NCI-H128 (cell line): ENCODE data around the gene LDLRAD4.
"Not testable (repeated sequence)": the region's sequence is repeated elsewhere in the genome, so short reads cannot be mapped to it uniquely, and the experiment has no call there.

ENCODE experiments used
- DNase-seq: peaks from one replicate; lab custom pipeline; 2025; ENCODE audit not compliant: unreplicated experiment; lab: John Stamatoyannopoulos, UW

Gene LDLRAD4

DNA sequence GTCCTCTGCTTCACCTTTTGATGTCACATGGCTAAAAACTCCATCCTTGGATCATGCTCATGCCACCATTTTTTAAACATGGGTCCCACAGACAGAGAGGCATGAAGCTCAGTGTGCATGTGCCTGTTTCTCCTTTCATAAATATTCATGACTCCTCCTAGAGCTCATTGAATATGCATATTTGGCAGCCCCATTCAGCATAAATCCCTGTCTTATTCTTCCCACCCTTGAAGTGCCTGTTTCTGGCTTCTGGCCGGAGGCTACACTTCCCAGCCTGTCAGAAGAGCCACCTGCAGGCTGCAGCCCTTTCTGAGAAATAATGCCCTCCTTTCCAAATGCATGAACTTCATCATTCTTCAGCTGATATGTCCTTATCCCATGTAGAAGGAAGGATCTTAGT, 109.7 kb downstream of the LDLRAD4 start:
- no peak for DNase-seq

DNA sequence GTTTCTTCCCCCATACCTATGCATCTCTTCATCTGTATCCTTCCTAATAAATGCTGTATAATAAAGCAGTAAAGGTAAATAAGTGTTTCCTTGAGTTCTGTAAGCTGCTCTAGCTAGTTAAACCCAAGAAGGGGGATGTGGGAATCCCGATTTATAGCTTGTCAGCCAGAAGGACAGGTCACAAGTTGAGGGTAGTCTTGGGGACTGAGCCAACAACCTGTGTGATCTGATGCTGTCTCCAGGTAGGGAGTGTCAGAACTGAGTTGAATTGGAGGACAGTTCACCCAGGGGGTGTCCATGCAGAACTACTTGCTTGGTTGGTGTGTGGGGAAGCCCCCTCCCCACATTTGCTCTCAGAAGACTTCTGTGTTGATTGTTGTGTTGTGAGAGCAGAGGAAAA, 112.4 kb downstream of the LDLRAD4 start:
- no peak for DNase-seq

DNA sequence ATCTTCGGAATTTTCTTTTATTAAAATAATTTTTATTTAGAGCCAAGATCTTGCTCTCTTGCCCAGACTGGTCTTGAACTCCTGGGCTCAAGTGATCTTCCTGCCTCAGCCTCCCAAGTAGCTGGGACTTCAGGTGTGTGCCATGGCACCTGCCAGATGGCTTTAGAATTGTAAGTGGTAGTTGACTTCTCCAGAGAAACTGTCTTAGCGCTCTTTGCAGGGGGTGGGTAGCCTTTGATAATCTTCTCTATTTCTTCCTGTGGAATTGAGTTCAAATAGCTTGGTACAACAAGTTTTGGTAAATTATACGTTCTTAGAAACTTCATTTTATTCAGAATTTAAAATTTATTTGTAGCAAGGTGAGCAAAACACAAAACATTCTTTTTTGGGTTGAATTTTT, 113.3 kb downstream of the LDLRAD4 start:
- no peak for DNase-seq

DNA sequence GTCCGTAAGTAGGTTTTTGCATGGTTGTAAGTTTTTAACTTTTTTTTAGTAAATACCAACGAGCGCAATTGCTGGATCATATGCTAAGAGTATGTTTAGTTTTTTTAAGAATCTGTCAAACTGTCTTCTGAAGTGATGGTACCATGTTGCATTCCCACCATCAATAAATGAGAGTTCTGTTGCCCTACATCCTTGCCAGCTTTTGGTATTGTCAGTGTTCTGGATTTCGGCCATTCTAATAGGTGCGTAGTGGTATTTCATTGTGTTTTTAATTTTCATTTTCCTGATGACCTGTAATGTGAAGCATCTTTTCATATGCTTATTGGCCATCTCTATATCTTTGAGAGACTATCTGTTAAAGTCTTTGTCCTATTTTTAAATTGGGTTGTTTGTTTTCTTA, 114.3 kb downstream of the LDLRAD4 start:
- DNase-seq, result no peak

DNA sequence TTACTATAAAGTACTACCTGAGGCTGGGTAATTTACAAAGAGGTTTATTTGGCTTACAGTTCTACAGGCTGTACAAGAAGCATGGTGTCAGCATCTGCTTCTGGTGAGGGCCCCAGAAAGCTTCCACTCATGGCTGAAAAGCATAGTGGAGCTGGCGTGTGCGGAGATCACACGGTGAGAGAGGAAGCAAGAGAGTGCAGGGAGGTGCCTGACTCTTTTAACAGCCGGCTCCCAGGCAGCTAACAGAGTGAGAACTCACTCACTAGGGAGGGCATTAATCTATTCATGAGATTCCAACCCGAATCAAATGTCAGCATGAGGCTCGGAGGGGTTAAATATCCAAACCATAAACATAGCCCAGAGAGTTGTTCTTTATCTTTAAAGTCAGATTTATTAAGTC, 117.3 kb downstream of the LDLRAD4 start:
- DNase-seq, result no peak

DNA sequence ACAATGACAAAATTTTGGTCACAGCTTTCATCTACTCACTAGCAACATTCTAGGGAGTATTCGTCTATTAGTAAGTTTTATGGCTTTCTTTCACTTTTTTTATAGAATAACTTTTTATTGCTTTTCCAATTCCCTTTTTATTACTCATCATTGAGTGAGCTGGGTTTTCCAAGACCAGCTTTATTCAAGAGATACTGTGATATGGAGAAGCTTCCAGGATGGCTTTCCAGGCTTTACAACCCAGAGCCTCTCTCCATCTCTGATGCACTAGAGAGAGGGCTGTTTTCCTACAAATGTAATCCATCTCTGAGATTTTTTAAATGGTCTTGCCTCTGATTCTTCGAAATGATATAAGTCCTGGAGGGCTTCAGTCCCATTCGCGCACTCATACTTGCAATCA, 118.3 kb downstream of the LDLRAD4 start:
- DNase-seq, result no peak

DNA sequence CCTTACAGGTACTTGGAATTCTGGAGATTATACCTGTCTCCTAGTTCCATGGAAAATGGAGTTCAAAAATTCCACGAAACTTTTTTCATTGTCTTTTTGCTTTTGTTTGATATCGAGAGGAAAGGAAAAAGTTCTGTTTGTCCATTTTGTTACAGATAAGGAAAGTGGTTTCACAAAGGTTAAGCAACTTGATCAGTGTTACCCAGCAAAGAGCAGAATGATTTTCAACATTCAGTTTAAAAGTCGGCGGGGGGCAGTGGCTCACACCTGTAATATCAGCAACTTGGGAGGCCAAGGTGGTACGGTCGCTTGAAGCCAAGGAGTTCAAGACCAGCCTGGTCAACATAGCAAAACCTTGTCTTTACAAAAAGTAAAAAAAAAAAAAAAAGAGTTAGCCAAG, 118.8 kb downstream of the LDLRAD4 start:
- DNase-seq, result no peak

DNA sequence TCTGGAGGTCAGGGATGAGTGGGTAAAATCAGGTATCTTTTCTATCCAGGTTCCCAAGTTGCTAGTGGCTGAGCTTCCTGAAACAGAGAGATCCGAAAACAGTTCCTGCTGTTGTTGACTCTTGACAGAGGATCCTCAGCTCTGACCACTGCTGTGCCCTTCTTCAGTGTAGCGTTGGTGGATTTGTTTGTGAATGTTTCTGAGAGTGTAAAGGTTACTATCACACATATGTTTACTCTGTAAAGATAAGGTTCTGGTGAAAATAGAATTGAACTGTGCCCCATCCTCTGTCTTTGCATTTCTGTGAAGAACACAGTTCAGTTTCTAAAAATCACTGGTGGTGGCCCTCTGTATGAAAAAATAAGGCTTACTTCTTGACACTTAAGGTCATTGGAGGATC, 119.8 kb downstream of the LDLRAD4 start:
- no peak for DNase-seq

DNA sequence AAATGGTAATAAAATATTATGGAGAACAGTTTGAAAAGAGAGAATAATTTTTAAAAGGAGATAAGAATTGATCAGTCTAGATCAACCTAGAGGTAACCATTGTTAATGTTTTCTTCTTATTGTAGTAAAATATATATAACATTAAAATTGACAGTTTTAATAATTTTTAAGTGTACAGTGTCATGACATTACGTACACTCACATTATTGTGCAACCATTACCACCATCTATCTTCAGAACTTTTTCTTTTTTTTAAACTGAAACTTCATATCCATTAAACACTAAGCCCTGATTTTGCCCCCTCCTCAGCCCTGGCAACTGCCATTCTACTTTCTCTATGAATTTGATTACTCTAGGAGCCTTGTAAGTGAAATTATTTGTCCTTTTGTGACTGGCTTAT, 121.1 kb downstream of the LDLRAD4 start:
- DNase-seq, result no peak

DNA sequence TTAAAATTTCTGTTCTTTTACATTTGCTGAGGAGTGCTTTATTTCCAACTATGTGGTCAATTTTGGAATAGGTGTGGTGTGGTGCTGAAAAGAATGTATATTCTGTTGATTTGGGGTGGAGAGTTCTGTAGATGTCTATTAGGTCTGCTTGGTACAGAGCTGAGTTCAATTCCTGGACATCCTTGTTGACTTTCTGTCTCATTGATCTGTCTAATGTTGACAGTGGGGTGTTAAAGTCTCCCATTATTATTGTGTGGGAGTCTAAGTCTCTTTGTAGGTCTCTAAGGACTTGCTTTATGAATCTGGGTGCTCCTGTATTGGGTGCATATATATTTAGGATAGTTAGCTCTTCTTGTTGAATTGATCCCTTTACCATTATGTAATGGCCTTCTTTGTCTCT, 127.9 kb downstream of the LDLRAD4 start:
- DNase-seq, result not testable (repeated sequence)

DNA sequence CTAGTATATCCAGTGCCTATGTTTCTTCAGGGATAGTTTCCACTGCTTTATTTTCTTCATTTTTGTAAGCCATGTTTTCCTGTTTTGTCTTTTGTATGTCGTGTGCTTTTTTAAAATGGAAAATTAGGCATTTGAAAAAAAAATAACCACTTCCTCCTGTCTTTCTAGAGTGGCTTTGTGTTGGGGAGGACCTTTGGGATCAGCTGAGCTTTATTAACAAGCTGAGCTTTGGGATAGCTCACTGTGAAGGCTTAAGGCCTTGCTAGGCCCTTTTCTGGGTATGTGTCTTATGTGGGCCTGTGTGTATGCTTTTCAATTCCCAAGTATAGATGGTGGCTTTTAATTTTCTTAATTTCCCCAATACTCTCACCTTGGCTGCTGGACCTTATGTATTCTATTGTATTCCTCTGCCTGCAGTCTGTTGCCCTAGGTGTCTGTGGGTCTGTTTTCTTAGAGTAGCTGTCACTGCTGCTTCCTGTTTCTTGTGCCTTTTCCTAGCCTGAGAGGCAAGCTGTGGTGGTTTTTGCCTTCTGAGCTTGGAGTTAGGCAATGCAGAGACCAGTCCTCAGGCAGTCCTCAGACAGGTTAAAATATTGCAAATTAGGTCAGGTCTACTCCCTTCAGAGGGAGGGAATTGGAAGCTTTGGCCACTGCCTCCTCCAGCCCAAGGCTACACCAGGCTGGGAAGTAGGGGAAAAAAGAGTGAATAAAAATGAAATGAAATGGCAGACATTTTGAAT, 134.7 kb downstream of the LDLRAD4 start:
- DNase-seq, result no peak

DNA sequence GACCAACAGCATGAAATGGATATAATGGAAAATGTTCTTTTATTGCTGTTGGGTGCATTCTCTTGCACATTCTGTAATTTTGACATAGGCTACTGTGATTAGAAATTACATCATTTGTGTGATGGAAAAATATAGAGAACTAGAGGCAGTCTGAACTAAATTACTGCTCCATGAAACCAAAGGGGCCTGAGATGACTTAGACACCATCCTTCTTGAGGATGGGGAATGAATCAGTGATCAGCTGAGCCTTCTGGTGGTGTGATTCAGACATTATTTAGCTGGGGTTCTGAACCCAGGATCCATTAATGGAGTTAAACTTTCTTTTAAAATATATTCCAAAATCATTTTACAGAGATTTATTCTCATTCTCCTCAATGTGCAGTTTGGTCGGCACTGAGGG, 135.8 kb downstream of the LDLRAD4 start:
- DNase-seq, result no peak

DNA sequence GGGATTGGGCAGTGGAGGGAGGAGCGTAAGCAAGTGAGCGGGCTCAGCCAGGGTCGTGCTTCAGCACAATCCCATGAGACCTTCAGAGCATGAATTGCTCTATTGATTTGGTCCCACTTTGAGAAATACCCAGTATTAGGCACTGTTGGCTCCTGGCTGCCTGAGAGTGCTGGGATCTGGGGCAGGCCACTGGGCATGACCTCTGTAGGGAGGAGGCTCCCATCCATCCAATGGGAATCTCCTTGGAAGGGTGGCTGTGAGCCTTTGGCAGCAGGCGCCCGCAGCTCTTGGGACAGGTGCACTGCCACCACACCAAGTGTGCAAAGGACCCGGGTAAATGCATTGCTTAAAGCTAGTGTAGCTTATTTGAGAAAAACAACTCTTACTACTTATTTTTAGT, 137.5 kb downstream of the LDLRAD4 start:
- no peak for DNase-seq

DNA sequence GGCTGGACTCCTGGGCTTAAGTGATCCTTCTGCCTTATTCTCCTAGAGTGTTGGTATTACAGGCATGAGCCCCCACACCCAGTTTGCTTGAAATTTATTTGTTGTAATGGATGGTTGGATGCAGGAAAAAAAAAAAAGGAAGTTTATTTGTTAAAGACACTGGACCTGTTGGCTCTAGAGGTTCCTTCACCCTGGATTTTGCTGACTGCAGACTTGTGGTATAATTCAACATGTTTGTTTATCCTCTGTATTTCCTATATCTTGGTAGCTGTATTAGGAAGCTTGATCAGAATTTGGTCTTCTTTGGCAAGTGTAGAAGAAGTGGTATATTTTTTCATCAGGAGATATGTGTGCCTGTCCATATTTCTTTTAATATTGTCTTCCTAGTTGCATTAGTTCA, 138.7 kb downstream of the LDLRAD4 start:
- no peak for DNase-seq

DNA sequence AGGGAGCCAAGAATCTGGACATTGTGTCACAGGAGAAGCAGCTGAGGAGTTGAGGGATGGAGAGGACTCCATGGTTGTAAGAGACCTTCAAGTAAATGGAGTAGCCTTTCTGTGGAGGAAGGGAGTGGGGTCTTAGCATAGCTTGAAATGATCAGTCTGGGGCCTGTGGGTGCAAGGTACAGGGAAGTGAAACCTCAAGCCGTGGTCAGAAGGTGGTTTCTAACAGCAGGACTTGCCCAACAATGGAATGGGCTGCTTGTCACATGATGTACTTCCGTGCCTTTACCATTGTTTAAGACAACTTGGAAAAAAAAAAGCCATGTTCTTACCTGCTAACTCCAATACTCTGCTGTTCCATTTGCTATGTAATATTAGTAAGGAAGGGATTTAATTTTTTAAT, 140.7 kb downstream of the LDLRAD4 start:
- DNase-seq, result no peak

DNA sequence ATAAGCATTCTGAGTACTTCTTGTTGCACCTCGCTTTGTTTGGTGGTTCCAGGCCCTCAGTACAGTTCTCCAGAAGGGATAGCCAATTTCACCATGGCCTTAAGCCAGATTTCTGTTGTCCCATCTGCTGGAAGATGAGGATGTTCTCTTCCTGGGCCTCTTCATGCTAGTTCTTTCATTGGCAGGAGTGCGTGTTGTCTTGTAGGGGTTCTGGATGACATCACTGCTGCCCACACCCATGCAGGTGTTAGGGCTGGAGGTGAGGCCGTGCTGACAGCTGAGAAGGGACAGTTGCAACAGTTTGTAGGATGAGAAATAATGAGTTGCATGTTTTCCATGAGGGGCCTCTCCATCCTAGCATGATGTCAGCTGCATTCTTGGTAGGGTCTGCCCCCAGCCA, 142.9 kb downstream of the LDLRAD4 start:
- DNase-seq, result no peak

DNA sequence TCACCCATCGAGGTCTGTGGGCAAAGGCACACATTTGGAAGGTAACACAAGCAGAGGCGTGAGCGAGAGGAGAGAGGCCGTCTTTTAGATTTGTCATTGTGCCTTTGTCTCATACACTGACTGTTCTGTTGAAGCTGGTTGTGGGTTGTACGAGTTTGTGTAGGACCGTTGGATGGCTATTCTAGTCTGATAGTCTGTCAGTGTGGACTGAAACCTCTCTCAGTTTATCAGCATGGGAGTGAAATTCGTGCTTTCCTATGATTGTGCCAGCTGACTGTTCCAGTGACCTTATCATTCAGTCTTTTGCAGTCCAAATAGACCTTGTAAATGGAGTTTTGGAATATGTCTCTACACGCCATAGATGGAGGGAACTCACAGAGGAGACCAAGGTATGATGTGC, 143.5 kb downstream of the LDLRAD4 start:
- DNase-seq, result no peak

DNA sequence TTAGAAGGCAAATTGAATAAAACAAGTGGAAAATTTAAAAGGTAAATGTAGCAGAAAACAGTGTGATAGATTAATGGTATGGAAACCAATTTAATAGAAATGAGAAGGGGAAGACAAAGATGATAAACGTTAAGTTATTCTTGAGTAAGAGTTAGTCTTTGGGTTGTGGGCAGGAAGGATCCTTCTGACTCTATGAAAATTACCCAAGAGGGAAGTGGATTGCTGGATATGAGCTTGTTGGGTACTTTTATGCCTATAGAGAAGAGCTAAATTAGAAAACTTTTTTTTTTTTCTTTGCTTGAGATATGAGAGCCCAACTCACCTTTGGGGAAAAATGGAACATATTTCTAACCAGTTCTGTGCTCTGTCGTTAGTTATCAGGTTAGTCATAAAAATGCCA, 144.0 kb downstream of the LDLRAD4 start:
- DNase-seq, result no peak

DNA sequence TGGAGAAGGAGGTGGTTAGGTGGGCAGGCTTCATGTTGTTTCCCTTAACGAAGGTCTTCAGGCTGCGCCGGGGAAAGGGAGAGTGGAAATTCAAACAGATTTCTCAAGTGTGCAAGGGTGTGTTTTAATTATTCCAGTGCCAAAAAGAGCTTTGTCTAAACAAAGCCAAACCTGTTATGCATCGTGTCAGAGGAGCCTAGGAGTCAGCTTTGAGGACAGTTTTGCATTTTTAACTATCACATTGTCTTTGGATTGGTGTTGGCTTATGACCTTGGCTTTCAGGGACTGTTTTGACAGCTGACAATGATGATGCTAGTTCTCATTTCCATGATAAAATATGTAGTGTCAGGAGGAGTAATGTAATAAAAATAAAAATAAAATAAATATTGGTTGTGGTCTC, 144.8 kb downstream of the LDLRAD4 start:
- no peak for DNase-seq

DNA sequence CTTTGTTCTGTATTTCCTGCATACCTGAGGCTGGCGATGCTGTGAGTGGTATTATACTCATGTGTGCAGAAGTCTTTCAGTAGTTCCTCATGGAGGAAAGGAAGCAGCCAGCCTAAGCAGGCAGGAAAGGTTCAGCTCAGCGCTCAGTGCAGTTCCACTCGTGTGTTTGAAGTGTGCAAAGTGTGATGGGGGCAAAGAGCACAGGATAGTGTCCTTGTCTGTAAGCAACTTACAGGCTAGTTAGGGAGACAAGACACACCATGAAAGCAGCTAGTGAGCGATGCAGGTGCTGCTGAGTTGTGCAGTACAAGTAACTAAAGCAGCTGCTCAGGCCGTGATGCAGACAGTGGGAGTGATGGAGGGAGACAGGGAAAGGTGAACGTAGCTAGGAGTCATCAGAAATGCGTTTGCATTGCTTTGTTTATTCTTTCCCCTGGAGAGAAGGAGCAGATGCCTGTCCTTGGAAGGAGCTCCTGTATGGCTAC, 146.2 kb downstream of the LDLRAD4 start:
- DNase-seq, result no peak

DNA sequence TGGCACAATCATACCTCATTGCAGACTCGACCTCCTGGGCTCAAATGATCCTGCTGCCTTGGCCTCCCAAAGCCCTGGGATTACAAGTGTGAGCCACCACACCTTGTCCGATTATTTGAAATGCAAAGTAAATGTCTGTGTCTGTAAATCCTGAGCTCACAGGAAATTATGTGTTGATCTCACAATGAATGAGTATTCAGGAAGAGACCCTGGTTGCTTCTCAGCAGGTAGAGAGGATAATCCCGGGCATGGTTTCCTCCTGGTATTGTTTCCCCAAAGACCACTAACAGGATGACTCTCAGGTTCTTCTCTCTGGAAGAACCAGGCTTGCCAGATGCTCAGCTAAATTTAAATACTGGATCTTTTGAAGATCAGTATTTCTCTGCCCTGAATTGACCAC, 147.6 kb downstream of the LDLRAD4 start:
- no peak for DNase-seq

DNA sequence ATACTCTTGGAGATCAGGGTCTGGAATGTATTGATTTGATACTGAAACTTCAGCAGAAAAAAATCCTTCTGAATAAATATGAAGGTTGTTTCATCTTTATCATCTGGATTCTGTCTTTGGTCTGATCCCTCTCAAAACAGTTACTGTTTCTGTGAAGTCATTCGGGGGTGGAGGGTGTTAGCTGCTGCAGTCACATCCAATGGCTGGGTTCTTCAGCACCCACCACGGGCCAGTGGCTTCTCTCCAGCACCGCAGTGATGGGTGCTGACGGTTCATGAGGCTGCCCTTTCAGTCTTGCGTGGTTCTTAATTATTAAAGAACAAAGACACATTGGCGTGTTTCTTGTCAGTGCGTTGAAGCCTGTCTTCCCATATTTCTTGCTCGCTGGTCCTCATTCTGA, 148.0 kb downstream of the LDLRAD4 start:
- no peak for DNase-seq
